Thymus (tissue), 11 donors: ENCODE measurements around the gene ID3. TPM values are rescaled to one million over a fixed set of nuclear protein-coding genes. Genes with fewer than 3 reads are reported as not detected.

Experiments
- DNase-seq, 9 donors: peaks; one replicate each; pipeline ENCODE4 v3.0.0-alpha.2; 2013; ENCODE audit warnings: low spot score in 9 of 9, low read depth in 6 of 9, missing footprints in 1 of 9
- H3K27ac ChIP-seq, 2 donors: one replicate each; pipeline ENCODE4 v1.5.1; 2013; ENCODE audit warnings: control low read depth in 1 of 2, low read depth in 1 of 2, low read length in 1 of 2, mild to moderate bottlenecking in 1 of 2, moderate library complexity in 1 of 2
- H3K27me3 ChIP-seq, 2 donors: one replicate each; pipeline ENCODE4 v1.5.1; 2013; ENCODE audit warnings: low read length in 1 of 2; ENCODE audit not compliant: control insufficient read depth in 2 of 2, insufficient read depth in 1 of 2
- H3K36me3 ChIP-seq, 2 donors: one replicate each; pipeline ENCODE4 v1.5.1; 2013; ENCODE audit warnings: low read length in 1 of 2, mild to moderate bottlenecking in 1 of 2, moderate library complexity in 1 of 2; ENCODE audit not compliant: control insufficient read depth in 2 of 2, insufficient read depth in 2 of 2
- H3K4me1 ChIP-seq, 2 donors: one replicate each; pipeline ENCODE4 v1.5.1; 2013; ENCODE audit warnings: low read length in 2 of 2; ENCODE audit not compliant: control insufficient read depth in 2 of 2, insufficient read depth in 2 of 2
- H3K4me3 ChIP-seq, 2 donors: one replicate each; pipeline ENCODE4 v1.5.1; 2013; ENCODE audit warnings: low read length in 2 of 2, control low read depth in 1 of 2, mild to moderate bottlenecking in 1 of 2
- H3K9me3 ChIP-seq, 2 donors: one replicate each; pipeline ENCODE4 v1.5.1; 2013; ENCODE audit warnings: low read length in 1 of 2, mild to moderate bottlenecking in 1 of 2; ENCODE audit not compliant: control insufficient read depth in 2 of 2, insufficient read depth in 1 of 2
- WGBS: extraction: QIAGEN DNeasy Blood & Tissue Kit; methylation state at CpG from one replicate; pipeline ENCODE4 v1.1.7; 2013; 5-methylcytosine and 5-hydroxymethylcytosine counted together
- polyA plus RNA-seq: library from polyadenylated mRNA; stranded (reverse); fragments of 200-250 nt; gene quantifications from one replicate; pipeline ENCODE4 v1.2.3, GENCODE V29; 2013
- total RNA-seq: library from RNA; stranded (reverse); fragments of 120-200 nt; gene quantifications from one replicate; pipeline ENCODE4 v1.2.4, GENCODE V29; 2013
- donor health status: healthy.

ID3 gene
- total and polyA plus RNA-seq, 2 donors = 131 to 255 TPM

DNA sequence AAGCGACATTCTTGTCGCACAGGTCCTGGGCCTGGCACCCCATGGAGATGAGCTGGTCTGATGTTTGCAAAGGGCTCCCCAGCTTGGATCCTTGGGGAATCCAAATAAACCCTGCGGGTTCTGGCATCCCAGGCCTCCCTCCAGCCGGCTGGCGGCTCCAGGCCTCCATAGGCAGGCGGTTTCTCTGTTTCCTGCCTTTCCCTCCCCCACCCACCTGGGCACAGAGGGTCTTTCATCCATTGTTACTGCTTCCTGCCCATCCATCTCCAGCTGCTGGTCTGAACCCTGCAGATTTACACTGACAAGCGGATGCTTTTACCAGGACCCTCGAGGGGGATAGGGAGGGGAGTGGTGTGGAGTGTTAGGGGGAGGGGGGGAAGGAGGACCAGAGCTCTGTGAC is 39.1 kb upstream of the ID3 start:
- peak overlapping the region in 1 of 2 donors; percentile 47 for H3K4me3 ChIP-seq
- H3K36me3 ChIP-seq = no peaks in the 10 kb centered on the region
- WGBS = 32% methylated on average over 8 of the region's 8 CpGs
- DNase-seq = peak in 3 of 9 donors; percentile 62 to 86 (median 71)
- peak overlapping the region; percentile 94 to 96 for H3K27ac ChIP-seq
- H3K4me1 ChIP-seq = peaks cover 78 to 99% of the 10 kb centered on the region in 2 donors
- no peaks in the 10 kb centered on the region for H3K27me3 ChIP-seq
- H3K9me3 ChIP-seq = no peaks in the 10 kb centered on the region

DNA sequence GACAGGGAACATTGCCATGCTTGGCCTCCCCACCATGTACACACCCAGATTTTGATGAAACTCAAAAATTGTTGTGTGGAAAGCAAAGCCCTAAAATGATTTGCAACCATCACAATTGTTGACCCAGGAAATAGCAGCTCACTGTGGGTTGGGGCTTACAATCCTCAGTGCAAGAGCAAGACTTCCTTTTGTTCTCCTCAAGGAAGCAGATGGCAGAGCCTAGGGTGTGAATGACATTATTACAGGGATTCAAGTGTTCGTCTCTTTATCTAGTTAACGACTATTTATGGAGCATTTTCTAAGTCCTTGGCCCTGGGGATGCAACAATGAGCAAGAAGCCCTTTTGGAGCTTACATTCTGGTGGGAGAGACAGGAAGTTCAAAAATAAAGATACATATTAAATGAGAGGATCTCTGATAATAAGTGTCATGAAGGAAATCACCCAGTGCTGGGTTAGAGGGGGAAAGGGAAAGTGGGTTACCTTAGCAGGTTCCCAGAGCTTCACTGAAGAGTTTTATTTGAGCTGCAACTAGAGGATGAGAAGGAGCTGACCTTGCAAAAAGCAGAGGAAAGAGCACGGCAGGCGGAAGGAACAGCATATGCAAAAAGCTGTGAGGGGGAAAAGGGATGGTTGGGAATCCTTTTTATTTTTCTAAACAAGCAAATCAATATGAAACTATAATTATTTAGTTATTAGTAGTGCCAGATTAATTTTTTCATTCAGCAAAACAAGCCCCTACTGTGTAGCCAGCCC is 38.5 kb upstream of the ID3 start:
- 53% methylated on average over 4 of the region's 4 CpGs for WGBS

DNA sequence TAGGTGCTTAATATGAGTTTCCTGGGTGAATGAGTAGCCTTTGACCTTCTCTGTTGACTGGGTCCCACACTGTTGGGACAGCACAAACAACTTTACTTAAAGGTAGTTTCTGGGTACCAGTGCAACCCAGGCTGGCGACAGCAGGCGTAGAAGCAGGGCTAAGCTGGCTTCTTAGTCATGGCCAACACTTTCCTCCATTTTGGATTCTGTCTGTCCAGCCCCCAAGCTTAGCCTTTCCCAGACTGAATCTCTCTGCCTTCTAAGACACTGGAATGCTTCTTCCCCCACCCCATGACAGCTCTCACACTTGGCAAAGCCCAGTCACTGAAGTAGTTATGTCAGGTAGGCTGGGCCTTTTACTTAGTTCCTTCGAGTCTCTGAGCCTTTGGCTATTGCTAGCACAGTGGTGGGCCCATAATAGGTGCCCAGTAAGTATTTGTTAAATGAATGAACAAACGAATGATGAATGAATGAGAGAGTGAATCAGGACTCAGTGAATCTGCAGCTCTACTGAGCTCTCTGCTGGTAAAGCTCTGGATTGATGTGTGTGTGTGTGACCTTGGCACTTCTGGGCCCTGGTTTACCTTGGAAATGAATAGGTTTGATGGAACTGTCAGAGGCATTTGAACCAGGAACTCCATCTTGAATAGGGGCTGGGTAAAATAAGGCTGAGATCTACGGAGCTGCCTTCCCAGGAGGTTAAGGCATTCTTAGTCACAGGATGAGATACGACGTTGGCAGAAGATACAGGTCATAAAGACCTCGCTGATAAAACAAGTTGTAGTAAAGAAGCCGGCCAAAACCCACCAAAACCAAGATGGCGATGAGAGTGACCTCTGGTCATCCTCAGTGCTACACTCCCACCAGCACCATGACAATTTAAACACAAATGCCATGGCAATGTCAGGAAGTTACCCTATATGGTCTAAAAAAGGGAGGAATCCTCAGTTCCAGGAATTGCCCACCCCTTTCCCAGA is 37.4 kb upstream of the ID3 start:
- no peak for DNase-seq
- Histone ChIP-seq H3K9me3 (no peaks in the 10 kb centered on the region), H3K4me3 (no peak overlapping the region), H3K27ac (peak overlapping the region; percentile 31 to 96), H3K4me1 (peaks cover 80 to 99% of the 10 kb centered on the region in 2 donors), H3K27me3 (no peaks in the 10 kb centered on the region), H3K36me3 (no peaks in the 10 kb centered on the region)
- WGBS = 90% methylated on average over 10 of the region's 10 CpGs

More for the DNA sequence above, 38.5 kb upstream of the ID3 start:
- no peaks in the 10 kb centered on the region for H3K27me3 ChIP-seq
- H3K4me3 ChIP-seq = peak overlapping the region in 1 of 2 donors; percentile 47
- DNase-seq = no peak
- H3K36me3 ChIP-seq = no peaks in the 10 kb centered on the region
- no peaks in the 10 kb centered on the region for H3K9me3 ChIP-seq
- peak overlapping the region; percentile 94 to 96 for H3K27ac ChIP-seq
- peaks cover 80 to 99% of the 10 kb centered on the region in 2 donors for H3K4me1 ChIP-seq

DNA sequence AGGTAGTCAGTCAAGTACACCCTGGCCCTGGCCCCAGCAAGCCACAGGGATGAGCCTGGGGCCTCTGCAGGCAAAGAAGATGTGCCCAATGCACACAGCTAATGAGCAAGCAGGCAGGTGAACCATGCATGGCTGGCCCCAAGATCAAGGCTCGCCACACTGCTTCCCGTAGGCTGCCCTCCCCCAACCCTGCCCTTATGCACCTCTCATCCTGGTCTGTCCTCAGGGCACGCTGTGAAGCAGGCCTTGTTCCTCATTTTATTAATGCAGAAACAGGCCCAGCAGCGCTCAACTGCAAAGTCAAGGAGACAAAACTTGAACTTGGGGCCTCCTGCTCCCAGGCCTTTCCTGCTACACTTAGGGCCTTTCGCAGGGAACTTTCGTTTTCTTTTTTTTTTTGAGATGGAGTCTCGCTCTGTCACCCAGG is 35.6 kb upstream of the ID3 start:
- Histone ChIP-seq H3K4me3 (no peak overlapping the region), H3K36me3 (no peaks in the 10 kb centered on the region), H3K9me3 (no peaks in the 10 kb centered on the region), H3K27ac (peak overlapping the region; percentile 54 to 80), H3K27me3 (no peaks in the 10 kb centered on the region), H3K4me1 (peaks cover 69 to 99% of the 10 kb centered on the region in 2 donors)
- WGBS = 49% methylated on average over 7 of the region's 7 CpGs
- no peak for DNase-seq

DNA sequence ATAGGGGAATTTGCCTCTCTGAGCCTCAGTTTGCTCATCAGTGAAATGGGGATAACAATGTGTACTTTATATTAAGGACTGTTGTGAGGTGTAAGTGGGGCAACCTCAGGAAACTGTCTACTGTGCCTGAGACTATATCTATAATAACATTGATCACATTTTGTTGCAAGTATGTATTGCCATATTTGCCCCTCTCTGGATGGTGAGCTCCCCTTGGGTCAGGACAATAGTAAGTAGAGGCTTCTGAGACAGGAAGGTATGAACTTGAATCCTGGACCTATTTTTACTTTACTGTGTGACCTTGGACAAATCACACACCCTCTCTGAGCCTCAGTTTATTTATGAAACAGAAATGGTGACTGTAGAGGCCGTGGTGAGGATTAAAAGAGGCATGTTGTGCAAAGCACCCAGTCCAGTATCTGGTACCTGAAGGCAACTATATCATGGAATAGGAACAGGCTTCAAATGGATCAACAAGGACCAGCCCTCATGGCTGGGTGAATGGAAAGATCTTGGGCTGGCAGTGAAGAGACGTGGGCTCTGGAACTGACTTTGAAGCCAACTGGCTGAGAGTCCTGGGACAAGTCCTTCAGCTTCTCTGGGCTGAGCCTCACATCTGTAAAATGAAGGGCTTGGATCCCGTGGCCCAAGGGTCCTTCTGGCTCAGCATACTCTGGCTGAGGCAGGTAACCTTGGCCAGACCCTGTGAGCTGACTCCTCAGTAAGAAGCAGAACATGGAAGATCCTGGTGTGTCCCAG is 35.0 kb upstream of the ID3 start:
- H3K4me3 ChIP-seq = no peak overlapping the region
- DNase-seq = no peak
- peak overlapping the region; percentile 74 to 85 for H3K27ac ChIP-seq
- peaks cover 64 to 94% of the 10 kb centered on the region in 2 donors for H3K4me1 ChIP-seq
- H3K27me3 ChIP-seq = no peaks in the 10 kb centered on the region
- H3K36me3 ChIP-seq = no peaks in the 10 kb centered on the region
- H3K9me3 ChIP-seq = no peaks in the 10 kb centered on the region
- WGBS = 94% methylated on average over 3 of the region's 3 CpGs

DNA sequence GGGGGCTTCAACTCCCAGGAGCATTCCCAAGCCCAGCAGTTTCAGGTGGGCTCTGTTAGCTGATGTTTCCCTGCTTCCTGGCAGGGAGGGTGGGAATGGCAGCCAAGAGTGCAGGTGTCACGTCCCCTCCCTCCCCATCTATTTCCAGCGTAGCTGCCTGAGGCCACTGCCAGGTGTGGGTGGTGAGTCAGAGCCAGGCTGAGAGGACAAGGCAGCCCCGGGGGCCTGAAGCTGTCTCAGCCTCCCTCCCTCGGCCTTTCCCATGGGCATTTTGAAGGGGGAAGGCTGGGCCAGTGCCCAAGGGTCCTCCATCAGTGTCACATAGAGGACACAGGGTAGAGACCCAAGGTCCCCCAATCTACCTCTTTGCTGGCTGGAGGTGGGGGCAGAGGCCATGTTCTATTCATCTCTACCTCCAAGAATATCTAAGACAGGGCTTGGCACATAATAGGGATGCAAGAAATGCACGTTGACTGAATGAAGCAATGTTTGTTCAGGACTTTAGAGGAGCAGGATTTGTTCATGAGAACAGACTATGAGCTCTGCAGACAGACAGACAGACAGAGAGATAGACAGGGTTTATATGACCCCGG is 34.4 kb upstream of the ID3 start:
- peak in 1 of 9 donors; percentile 65 for DNase-seq
- Histone ChIP-seq H3K27ac (peak overlapping the region; percentile 74 to 85), H3K9me3 (no peaks in the 10 kb centered on the region), H3K36me3 (no peaks in the 10 kb centered on the region), H3K4me1 (peaks cover 61 to 87% of the 10 kb centered on the region in 2 donors), H3K4me3 (no peak overlapping the region), H3K27me3 (no peaks in the 10 kb centered on the region)
- WGBS = 43% methylated on average over 6 of the region's 6 CpGs

DNA sequence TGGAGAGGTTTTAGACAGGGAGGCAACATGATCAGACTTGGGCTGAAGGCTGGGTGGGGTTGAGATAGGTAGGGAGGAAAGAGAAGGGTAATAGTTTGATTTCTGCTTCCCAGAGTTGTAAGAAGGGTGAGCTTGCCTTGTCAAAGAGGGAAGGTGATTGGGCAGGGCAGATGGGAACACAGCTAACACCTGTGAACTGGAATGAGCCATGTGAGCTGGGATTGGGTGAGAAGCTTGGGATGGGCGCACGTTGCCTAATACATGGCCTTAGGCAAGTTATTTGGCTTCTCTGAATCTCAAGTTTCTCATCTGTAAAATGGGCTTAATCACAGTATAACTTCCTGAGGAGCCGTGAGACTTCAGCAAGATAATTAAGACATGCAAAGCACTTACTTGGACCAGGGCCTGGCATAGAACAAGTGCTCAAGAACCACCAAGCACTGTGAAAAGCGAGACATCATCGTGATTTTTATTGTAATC is 33.8 kb upstream of the ID3 start:
- DNase-seq = no peak
- H3K4me1 ChIP-seq = peaks cover 56 to 86% of the 10 kb centered on the region in 2 donors
- no peak overlapping the region for H3K4me3 ChIP-seq
- no peaks in the 10 kb centered on the region for H3K36me3 ChIP-seq
- peak overlapping the region; percentile 74 to 85 for H3K27ac ChIP-seq
- no peaks in the 10 kb centered on the region for H3K27me3 ChIP-seq
- WGBS = 93% methylated on average over 5 of the region's 5 CpGs
- H3K9me3 ChIP-seq = no peaks in the 10 kb centered on the region

DNA sequence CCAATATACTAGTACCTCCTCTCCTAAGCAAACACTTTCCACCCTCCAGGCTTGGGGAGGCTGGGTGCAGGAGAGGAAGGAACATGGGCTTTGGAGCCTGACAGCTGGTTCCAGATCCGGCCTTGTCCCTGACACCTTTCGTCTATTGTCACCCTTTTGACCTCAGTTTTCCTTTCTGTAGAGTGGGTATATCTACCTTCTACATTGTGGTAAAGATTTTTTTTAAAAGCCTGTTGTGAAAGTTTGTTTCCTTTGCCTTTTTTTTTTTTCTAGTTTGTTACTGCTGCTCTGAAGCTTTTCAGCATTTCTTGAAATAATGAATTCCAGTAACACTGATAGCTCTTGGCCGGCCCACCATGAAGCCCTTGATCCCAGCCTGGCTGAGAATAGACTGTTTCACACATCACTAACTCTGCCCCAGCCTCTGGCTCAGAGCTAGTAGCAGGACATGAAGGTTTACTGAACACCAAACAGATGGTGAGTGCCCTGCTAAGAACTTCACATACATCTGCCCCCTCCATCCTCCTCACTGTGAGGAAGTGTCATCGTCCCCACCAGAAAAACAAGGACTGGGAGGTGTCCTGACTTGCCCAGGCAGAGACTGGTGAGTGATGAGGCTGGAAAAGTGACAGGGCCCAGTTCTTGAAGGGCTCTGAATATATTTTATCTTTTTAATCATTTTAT is 33.0 kb upstream of the ID3 start:
- no peaks in the 10 kb centered on the region for H3K36me3 ChIP-seq
- H3K9me3 ChIP-seq = no peaks in the 10 kb centered on the region
- no peaks in the 10 kb centered on the region for H3K27me3 ChIP-seq
- WGBS = 79% methylated on average over 4 of the region's 4 CpGs
- peak overlapping the region; percentile 81 to 85 for H3K27ac ChIP-seq
- H3K4me3 ChIP-seq = no peak overlapping the region
- no peak for DNase-seq
- H3K4me1 ChIP-seq = peaks cover 49 to 86% of the 10 kb centered on the region in 2 donors
